SK-N-MC (cell line): Measurements from ENCODE around the gene SKOR1.

Experiments used
- EZH2 ChIP-seq: fragments of 200-600 bp; sonication (generic); IDR thresholded peaks from one replicate; pipeline ENCODE4 v1.6.1; 2017; ENCODE audit warnings: antibody characterized with exemption
- FOXP2 ChIP-seq: optimal IDR thresholded peaks from 2 replicates; pipeline ENCODE3; 2011; ENCODE audit warnings: mild to moderate bottlenecking, moderate library complexity; ENCODE audit not compliant: insufficient read depth; ENCODE audit errors: extremely low read length, control extremely low read depth
- POLR2AphosphoS5 ChIP-seq: IDR thresholded peaks from 2 replicates; pipeline ENCODE4 v1.6.1; 2012; ENCODE audit warnings: mild to moderate bottlenecking, low read depth, low read length, borderline replicate concordance

GRCh38 chr15:67776600-67776999 is 48.7 kb upstream of the SKOR1 start:
- TF ChIP-seq POLR2AphosphoS5 (no peak), EZH2 (no peak), FOXP2 (no peak)
